Erythroblast (primary cell): Measurements from ENCODE around the gene SMARCAL1.

ENCODE experiments used
- DNase-seq, 2 experiments: peaks; one replicate each; lab custom pipeline; 2025; lab: John Stamatoyannopoulos, UW
- GATA1 ChIP-seq: IDR thresholded peaks from 2 replicates; pipeline ENCODE4 v1.6.1; 2011; ENCODE audit warnings: low read depth, mild to moderate bottlenecking, control low read depth, low read length, moderate library complexity
- POLR2A ChIP-seq: IDR thresholded peaks from 2 replicates; pipeline ENCODE4 v1.6.1; 2011; ENCODE audit warnings: mild to moderate bottlenecking, low read length

The SMARCAL1 gene

GRCh38 chr2:216426938-216427337, 14.7 kb downstream of the SMARCAL1 start:
- DNase-seq: no peak
- TF ChIP-seq POLR2A (no peak), GATA1 (no peak)

DNA sequence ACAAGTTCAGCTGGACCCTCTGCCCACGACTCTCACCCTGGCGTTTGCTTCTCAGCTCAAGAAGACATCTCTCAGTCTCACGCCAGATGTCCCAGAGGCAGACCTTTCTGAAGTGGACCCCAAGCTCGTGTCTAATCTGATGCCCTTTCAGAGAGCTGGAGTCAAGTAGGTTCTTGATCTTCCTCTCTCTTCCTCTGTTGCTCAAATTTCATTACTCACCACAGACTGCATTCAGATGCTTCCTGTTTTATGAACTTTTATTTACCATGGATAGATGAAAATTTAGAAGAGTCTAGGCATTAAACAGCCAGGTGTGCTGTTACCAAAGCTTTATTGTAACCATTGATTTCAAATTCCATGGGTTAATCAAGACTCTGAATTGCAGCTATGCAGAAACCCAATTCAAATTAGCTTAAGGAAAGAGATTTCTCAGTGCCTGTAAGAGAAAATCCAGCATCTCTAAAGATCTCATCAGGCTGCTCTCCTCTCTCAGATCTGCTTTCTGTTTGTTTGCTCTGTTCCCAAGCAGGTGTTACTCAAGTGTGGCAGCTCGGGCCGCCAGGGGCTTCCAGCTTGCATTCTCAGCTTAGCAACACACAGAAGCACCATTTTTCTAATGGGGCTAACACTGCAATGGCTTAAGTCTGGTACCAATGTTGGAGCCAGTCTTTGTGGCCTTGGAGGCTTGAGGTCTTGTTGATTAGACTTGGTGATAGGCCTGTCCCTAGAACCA, 16.5 kb downstream of the SMARCAL1 start:
- TF ChIP-seq POLR2A: no peak
- no peak for TF ChIP-seq GATA1
- DNase-seq: no peak

DNA sequence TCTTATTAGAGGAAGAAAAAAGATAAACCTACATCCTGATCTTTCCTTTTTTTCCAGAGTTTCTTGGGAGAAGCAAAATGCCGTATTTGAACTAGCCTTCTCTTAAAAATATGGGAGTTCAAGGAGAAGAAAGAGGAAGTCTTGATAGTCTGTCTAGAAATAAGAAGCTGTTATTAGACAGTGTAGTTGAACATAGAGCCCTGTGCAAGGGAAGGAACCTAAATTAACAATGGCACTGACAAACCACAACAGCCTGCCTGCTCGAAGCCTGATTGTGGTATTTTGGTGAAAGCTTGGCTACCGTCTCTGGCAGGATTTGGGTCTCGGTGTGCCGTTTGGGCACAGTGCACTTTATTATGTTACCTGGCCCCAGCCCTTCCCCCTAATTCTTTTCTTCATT, 17.1 kb downstream of the SMARCAL1 start:
- no peak for DNase-seq
- TF ChIP-seq POLR2A (no peak), GATA1 (no peak)

GRCh38 chr2:216430811-216431530, 18.7 kb downstream of the SMARCAL1 start:
- no peak for DNase-seq
- TF ChIP-seq POLR2A (no peak), GATA1 (no peak)

DNA sequence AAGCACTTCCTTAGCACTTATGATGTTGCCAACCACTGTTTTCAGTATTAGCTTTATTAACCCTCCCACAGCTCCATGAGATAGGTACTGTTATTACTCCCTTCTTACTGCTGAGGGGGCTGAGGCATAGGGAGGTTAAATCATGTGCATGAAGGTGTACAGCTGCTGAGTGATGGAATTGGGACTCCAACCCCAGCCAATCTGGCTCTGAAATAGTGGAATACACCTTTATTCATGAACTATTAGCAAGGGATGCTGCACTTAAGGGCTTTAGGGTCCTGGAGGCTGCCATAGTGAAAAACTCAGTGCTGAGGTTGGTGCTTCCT, 19.2 kb downstream of the SMARCAL1 start:
- DNase-seq: no peak
- no peak for TF ChIP-seq POLR2A
- no peak for TF ChIP-seq GATA1

GRCh38 chr2:216436383-216436782, 24.1 kb downstream of the SMARCAL1 start:
- TF ChIP-seq GATA1 (no peak), POLR2A (no peak)

DNA sequence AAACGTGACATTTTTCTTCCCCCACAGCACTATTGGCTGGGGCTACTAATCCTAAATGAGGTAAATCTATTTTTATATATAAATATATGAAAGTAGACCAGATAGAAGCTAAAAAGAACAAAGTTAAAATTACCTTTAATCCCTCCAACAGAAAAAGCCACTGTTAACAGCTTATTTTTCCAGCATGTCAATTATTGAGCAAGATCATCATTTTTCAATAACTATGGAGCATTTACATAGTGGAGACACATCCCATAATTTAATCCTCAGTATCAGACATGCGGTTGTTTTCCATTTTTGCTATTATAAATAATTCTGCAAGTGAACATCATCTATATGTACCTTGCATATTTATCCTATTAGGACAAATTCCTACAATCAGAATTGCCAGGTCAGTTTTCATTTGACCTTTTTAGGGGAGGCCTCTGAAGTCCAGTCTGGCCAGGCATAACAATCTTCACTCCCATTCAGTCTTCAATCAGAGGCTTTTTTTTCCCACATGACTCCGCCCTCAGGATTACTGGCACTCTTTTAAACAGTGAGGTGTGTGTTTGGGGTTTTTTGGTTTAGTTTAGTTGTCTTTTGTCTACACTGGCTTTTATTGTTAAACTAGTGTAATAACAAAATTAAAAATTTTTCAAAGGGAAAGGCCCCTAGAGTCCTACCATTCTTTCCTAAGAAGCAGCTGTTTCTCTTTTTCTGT, 29.2 kb downstream of the SMARCAL1 start:
- no peak for TF ChIP-seq GATA1
- no peak for DNase-seq

More at GRCh38 chr2:216436383-216436782, 24.1 kb downstream of the SMARCAL1 start:
- DNase-seq: no peak

GRCh38 chr2:216445501-216445900, 33.2 kb downstream of the SMARCAL1 start:
- no peak for DNase-seq
- no peak for TF ChIP-seq POLR2A
- TF ChIP-seq GATA1: no peak

GRCh38 chr2:216446343-216446742, 34.1 kb downstream of the SMARCAL1 start:
- TF ChIP-seq GATA1 (no peak), POLR2A (no peak)
- no peak for DNase-seq

DNA sequence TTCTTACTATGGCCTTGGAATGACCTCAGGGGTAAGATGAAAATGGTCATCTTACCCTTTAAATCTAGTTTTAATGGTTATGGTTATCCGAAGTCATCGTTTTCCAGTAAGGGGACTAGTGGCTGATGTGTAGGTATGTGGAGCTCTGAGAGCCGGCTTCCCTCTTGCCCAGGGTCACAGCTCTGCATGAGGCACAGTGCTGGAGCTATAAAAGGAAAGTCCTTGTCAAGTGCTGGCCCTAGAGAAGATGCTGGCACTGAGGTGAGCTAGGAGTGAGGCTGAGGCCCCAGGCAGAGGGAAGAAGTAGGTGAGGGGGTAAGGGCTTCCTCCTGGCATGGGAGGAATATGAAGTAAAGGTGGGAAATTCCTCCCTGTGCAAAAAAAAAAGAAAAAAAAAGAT, 35.0 kb downstream of the SMARCAL1 start:
- no peak for TF ChIP-seq POLR2A
- TF ChIP-seq GATA1: no peak
- no peak for DNase-seq

- no peak for DNase-seq
- TF ChIP-seq POLR2A: no peak
- no peak for TF ChIP-seq GATA1
These were observed 36.5 kb downstream of the SMARCAL1 start for GRCh38 chr2:216448829-216449228.

GRCh38 chr2:216450346-216450745, 38.1 kb downstream of the SMARCAL1 start:
- DNase-seq: no peak
- TF ChIP-seq POLR2A: no peak
- TF ChIP-seq GATA1: no peak

DNA sequence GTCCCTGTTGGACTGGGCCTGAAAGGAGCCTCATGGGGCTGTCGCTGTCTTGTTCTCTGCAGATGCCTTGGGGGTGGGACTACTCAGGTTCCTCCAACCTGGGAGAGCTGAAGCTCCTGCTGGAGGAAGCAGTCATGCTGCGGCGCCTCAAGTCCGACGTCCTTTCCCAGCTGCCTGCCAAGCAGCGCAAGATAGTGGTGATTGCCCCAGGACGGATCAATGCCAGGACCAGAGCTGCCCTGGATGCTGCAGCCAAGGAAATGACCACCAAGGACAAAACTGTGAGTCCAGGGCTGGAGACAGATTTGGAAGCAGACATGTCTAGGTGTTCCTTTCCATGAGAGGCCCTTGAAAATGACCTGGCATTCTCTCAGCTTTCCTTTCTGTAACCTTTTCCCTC, 38.5 kb downstream of the SMARCAL1 start:
- no peak for TF ChIP-seq GATA1
- no peak for TF ChIP-seq POLR2A
- DNase-seq: no peak
